HEK293T (cell line): ENCODE measurements around the gene TMEM131L.

Experiments used
- CTCF ChIA-PET: fragments of 350-600 bp; formaldehyde crosslinking; extraction: SDS; loops from one replicate; lab custom pipeline; 2021; ENCODE audit warnings: antibody characterized with exemption, inconsistent platforms; lab: Yijun Ruan, JAX
- POLR2A ChIA-PET: fragments of 350-600 bp; formaldehyde crosslinking; extraction: SDS; loops from one replicate; lab custom pipeline; 2020; ENCODE audit warnings: antibody characterized with exemption, inconsistent platforms; lab: Yijun Ruan, JAX
- DNase-seq: peaks from one replicate; pipeline ENCODE4 v3.0.0; 2012; ENCODE audit warnings: mixed read lengths; ENCODE audit errors: extremely low spot score
- ARNT ChIP-seq: fragments of 450-650 bp; IDR thresholded peaks from 2 replicates; pipeline ENCODE4 v1.6.1; 2017; ENCODE audit warnings: mild to moderate bottlenecking
- BHLHE40 ChIP-seq: fragments of 450-650 bp; IDR thresholded peaks from 2 replicates; pipeline ENCODE4 v1.6.1; 2016; ENCODE audit warnings: mild to moderate bottlenecking, moderate library complexity, borderline replicate concordance
- CTBP1 ChIP-seq: fragments of 450-650 bp; IDR thresholded peaks from 2 replicates; pipeline ENCODE4 v1.6.1; 2016; ENCODE audit warnings: borderline replicate concordance
- ELF4 ChIP-seq: fragments of 450-650 bp; IDR thresholded peaks from 2 replicates; pipeline ENCODE4 v1.6.1; 2017; ENCODE audit warnings: antibody characterized with exemption
- FOXA1 ChIP-seq: fragments of 450-650 bp; IDR thresholded peaks from 2 replicates; pipeline ENCODE4 v1.6.1; 2016; ENCODE audit warnings: mild to moderate bottlenecking
- FOXK2 ChIP-seq: fragments of 450-650 bp; IDR thresholded peaks from 2 replicates; pipeline ENCODE4 v1.6.1; 2016; ENCODE audit warnings: mild to moderate bottlenecking
- FOXM1 ChIP-seq: fragments of 450-650 bp; IDR thresholded peaks from 2 replicates; pipeline ENCODE4 v1.6.1; 2017; ENCODE audit warnings: mild to moderate bottlenecking, borderline replicate concordance
- HDGF ChIP-seq: fragments of 450-650 bp; IDR thresholded peaks from 2 replicates; pipeline ENCODE4 v1.6.1; 2017; ENCODE audit warnings: antibody characterized with exemption, borderline replicate concordance
- L3MBTL2 ChIP-seq: fragments of 450-650 bp; conservative IDR thresholded peaks from 2 replicates; pipeline ENCODE4 v1.6.1; 2016; ENCODE audit warnings: mild to moderate bottlenecking
- LEF1 ChIP-seq: fragments of 450-650 bp; IDR thresholded peaks from 2 replicates; pipeline ENCODE4 v1.6.1; 2017; ENCODE audit warnings: mild to moderate bottlenecking, borderline replicate concordance
- NFRKB ChIP-seq: fragments of 450-650 bp; IDR thresholded peaks from 2 replicates; pipeline ENCODE4 v1.6.1; 2016; ENCODE audit warnings: mild to moderate bottlenecking, moderate library complexity
- PKNOX1 ChIP-seq: fragments of 450-650 bp; IDR thresholded peaks from 2 replicates; pipeline ENCODE4 v1.6.1; 2016
- SP1 ChIP-seq: fragments of 450-650 bp; IDR thresholded peaks from 2 replicates; pipeline ENCODE4 v1.6.1; 2017
- SUZ12 ChIP-seq: fragments of 450-650 bp; IDR thresholded peaks from 2 replicates; pipeline ENCODE4 v1.6.1; 2016; ENCODE audit warnings: mild to moderate bottlenecking
- TARDBP ChIP-seq: fragments of 450-650 bp; IDR thresholded peaks from 2 replicates; pipeline ENCODE4 v1.6.1; 2016
- ZNF384 ChIP-seq: fragments of 450-650 bp; IDR thresholded peaks from 2 replicates; pipeline ENCODE4 v1.6.1; 2016

Gene TMEM131L

GRCh38 chr4:153668647-153669046 lies 202.5 kb downstream of the TMEM131L start:
- ChIA-PET POLR2A (no interaction called here), CTCF (no interaction called here)
- TF ChIP-seq PKNOX1 = no peak
- TF ChIP-seq ARNT = no peak
- no peak for TF ChIP-seq SP1
- no peak for TF ChIP-seq TARDBP
- no peak for TF ChIP-seq FOXM1
- TF ChIP-seq NFRKB = no peak
- no peak for TF ChIP-seq ELF4
- TF ChIP-seq CTBP1 = no peak
- no peak for TF ChIP-seq BHLHE40
- no peak for TF ChIP-seq FOXK2
- TF ChIP-seq L3MBTL2 = no peak
- no peak for TF ChIP-seq ZNF384
- TF ChIP-seq SUZ12 = no peak
- DNase-seq = no peak

- TF ChIP-seq TARDBP (no peak), HDGF (no peak), NFRKB (no peak), L3MBTL2 (no peak), SUZ12 (no peak), ARNT (no peak), BHLHE40 (no peak), PKNOX1 (no peak), FOXK2 (no peak), SP1 (no peak), FOXA1 (no peak), ZNF384 (no peak), ELF4 (no peak), LEF1 (no peak), FOXM1 (no peak), CTBP1 (no peak)
- POLR2A ChIA-PET = no interaction called here
- no peak for DNase-seq
- CTCF ChIA-PET = interaction anchor here (0.5 kb wide), 1 partner anchor 20 kb away, joined by 4 read pairs; no protein-coding TSS in a partner anchor
Observed at GRCh38 chr4:153669838-153670237, 203.7 kb downstream of the TMEM131L start.

- POLR2A ChIA-PET = no interaction called here
- CTCF ChIA-PET = no interaction called here
Observed at GRCh38 chr4:153676486-153676885, 210.3 kb downstream of the TMEM131L start.

GRCh38 chr4:153676984-153677383 lies 210.8 kb downstream of the TMEM131L start:
- no peak for TF ChIP-seq L3MBTL2
- TF ChIP-seq FOXM1 = no peak
- TF ChIP-seq FOXK2 = no peak
- TF ChIP-seq PKNOX1 = no peak
- no peak for TF ChIP-seq CTBP1
- no peak for TF ChIP-seq NFRKB
- POLR2A ChIA-PET = no interaction called here
- DNase-seq = no peak
- CTCF ChIA-PET = no interaction called here

More at GRCh38 chr4:153676486-153676885, 210.3 kb downstream of the TMEM131L start:
- no peak for DNase-seq
- no peak for TF ChIP-seq NFRKB
- TF ChIP-seq FOXA1 = no peak
- TF ChIP-seq HDGF = no peak
- no peak for TF ChIP-seq SUZ12

GRCh38 chr4:153679486-153679885 lies 213.3 kb downstream of the TMEM131L start:
- DNase-seq = no peak
- POLR2A ChIA-PET = no interaction called here
- CTCF ChIA-PET = no interaction called here
- no peak for TF ChIP-seq LEF1
- TF ChIP-seq PKNOX1 = no peak
- no peak for TF ChIP-seq FOXA1
- no peak for TF ChIP-seq L3MBTL2
- no peak for TF ChIP-seq ZNF384
- no peak for TF ChIP-seq NFRKB
- no peak for TF ChIP-seq TARDBP
- no peak for TF ChIP-seq FOXK2
- TF ChIP-seq SUZ12 = no peak
- TF ChIP-seq ELF4 = no peak
- TF ChIP-seq ARNT = no peak
- no peak for TF ChIP-seq BHLHE40

GRCh38 chr4:153683763-153684181 lies 217.6 kb downstream of the TMEM131L start:
- TF ChIP-seq FOXK2 (no peak), TARDBP (no peak), FOXA1 (no peak), ELF4 (no peak), FOXM1 (no peak), SUZ12 (no peak), NFRKB (no peak), L3MBTL2 (no peak), HDGF (no peak), PKNOX1 (no peak), SP1 (no peak), LEF1 (no peak), CTBP1 (no peak), BHLHE40 (no peak), ARNT (no peak), ZNF384 (no peak)
- POLR2A ChIA-PET = no interaction called here
- DNase-seq = no peak
- CTCF ChIA-PET = no interaction called here
